ENCODE results near the gene TRAK1.

The TRAK1 gene

DNA sequence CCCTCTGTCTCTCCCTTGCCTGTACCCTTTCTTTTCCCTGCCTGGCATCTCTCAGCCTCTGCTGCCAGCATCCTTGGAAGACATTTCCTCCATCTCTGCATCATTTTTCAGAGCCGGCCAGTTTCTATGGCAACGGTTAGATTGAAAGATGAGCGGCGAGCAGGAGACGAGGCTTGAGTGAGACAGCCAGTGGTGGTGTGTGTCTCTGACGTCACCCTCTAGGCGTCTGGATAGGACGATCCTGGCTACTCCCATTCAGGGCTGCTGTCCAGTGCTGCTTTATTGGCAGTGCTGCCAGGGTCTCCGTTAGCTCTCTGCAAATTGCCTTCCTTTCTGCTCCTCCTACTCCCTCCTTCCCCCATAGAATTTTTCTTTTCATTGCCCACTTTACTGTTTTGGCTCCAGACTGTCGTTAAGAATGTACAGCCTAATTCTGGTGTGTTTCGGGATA, 57.9 kb downstream of the TRAK1 start:
- ChIA-PET CTCF (no interaction called here), POLR2A (no interaction called here)
- DNase-seq (ENCODE audit: extremely low spot score): no peak
- TF ChIP-seq CTCF (IDR thresholded peaks at IDR 0.05; ENCODE audit: control extremely low read depth, extremely low read depth, low read depth, missing control alignments): no peak

DNA sequence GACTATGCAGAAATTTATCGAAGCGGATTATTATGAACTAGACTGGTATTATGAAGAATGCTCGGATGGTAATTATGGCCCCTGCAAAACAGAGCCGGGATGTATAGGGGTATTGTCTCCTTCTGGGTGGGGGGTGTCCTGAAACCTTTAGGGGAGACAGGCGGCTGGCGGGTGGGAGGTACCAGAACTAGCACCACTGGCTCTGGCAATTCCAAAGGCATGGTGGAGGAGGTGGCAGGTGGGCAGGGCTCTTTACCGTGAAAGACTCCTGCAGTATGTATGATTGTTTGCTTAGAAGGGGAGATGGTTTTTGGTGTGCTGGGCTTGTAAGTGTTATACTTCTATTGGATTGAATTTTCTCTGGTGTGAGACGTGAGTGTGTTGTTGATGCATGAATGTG, 58.4 kb downstream of the TRAK1 start:
- no peak for TF ChIP-seq CTCF (IDR thresholded peaks at IDR 0.05; ENCODE audit: control extremely low read depth, extremely low read depth, low read depth, missing control alignments)
- POLR2A ChIA-PET: no interaction called here
- DNase-seq (ENCODE audit: extremely low spot score): no peak
- CTCF ChIA-PET: interaction anchor here (1.2 kb wide), 1 partner anchor 14 kb away, joined by 3 read pairs; no protein-coding TSS in a partner anchor

DNA sequence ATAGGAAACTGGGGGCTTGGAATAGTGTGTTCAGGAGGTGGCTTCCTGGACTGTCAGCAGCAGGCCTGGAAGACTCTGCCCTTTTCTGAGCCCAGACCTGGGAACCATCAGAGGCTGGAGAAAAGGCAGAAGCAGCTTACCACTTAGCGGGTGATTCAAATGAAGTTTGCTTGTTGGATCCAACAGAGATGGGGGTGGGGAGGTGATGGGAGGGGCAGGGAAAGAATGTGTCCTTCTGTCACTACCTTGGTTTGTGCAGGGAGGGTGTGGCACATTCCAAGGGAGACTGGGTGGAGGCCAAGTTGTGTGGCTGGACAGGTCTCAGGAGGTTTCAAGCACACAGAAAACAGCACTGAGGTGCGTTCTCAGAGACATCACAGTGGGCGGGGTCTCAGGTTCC, 58.8 kb downstream of the TRAK1 start:
- no peak for TF ChIP-seq CTCF (IDR thresholded peaks at IDR 0.05; ENCODE audit: control extremely low read depth, extremely low read depth, low read depth, missing control alignments)
- POLR2A ChIA-PET: no interaction called here
- CTCF ChIA-PET: interaction anchor here (1.2 kb wide), 1 partner anchor 14 kb away, joined by 3 read pairs; no protein-coding TSS in a partner anchor
- DNase-seq (ENCODE audit: extremely low spot score): no peak

GRCh38 chr3:42151596-42152168, 60.5 kb downstream of the TRAK1 start:
- TF ChIP-seq CTCF (IDR thresholded peaks at IDR 0.05; ENCODE audit: control extremely low read depth, extremely low read depth, low read depth, missing control alignments): no peak
- ChIA-PET POLR2A (no interaction called here), CTCF (interaction anchor here (1.2 kb wide), 1 partner anchor 40 kb away, joined by 3 read pairs; no protein-coding TSS in a partner anchor)
- no peak for DNase-seq (ENCODE audit: extremely low spot score)

DNA sequence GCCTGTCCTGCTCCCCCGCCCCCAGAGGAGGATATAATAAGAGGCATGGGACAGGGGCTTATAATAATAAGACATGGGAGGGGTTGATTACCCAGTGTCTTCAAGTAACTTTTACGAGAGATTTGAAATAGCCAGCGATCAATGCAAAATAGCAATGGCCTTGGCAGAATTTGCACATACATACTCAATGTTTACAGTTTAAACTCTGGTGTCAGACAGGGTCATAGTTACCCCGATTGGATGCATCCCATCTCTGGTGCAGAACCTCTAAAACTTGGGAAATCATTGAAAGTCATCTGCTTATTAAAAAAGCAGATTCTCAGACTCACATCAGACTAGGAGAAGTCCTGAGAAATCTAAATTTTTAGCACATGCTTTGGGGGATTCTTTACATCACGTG, 61.0 kb downstream of the TRAK1 start:
- ChIA-PET CTCF (interaction anchor here (1.2 kb wide), 1 partner anchor 39 kb away, joined by 3 read pairs; no protein-coding TSS in a partner anchor), POLR2A (no interaction called here)
- TF ChIP-seq CTCF (IDR thresholded peaks at IDR 0.05; ENCODE audit: control extremely low read depth, extremely low read depth, low read depth, missing control alignments): no peak
- no peak for DNase-seq (ENCODE audit: extremely low spot score)

DNA sequence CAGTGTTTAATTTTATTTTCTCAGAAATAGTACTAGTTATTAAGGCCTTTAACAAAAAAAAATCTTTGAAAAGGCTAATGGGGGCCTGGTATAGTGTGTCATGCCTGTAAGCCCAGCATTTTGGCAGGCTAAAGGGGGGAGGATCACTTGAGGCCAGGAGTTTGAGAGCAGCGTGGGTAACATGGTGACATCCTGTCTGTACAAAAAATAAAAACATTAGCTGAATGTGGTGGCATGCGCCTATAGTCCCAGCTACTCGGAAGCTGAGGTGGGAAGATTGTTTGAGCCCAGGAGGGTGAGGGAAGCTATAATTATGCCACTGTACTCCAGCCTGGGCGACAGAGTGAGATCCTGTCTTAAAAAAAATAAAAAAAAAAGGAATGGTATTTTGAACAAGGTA, 61.9 kb downstream of the TRAK1 start:
- no peak for TF ChIP-seq CTCF (IDR thresholded peaks at IDR 0.05; ENCODE audit: control extremely low read depth, extremely low read depth, low read depth, missing control alignments)
- ChIA-PET CTCF (interaction anchor here (1.0 kb wide), 1 partner anchor 22 kb away, joined by 4 read pairs; no protein-coding TSS in a partner anchor), POLR2A (no interaction called here)
- no peak for DNase-seq (ENCODE audit: extremely low spot score)

All from GM10248 (cell line).